22Rv1 (cell line): Measurements from ENCODE around the gene CNKSR3.

ENCODE experiments used
- CTCF ChIP-seq: fragments of 450-650 bp; IDR thresholded peaks from 2 replicates; pipeline ENCODE4 v1.5.1; 2017; ENCODE audit warnings: mild to moderate bottlenecking
- ZFX ChIP-seq: fragments of 450-650 bp; IDR thresholded peaks from 2 replicates; pipeline ENCODE4 v1.6.1; 2017; ENCODE audit warnings: antibody characterized with exemption, borderline replicate concordance

- TF ChIP-seq CTCF, result no peak
- TF ChIP-seq ZFX, result no peak
Measured at GRCh38 chr6:154441995-154442310, 68.5 kb downstream of the CNKSR3 start.
